HL-60/S4 (cell line): ENCODE measurements around the gene AGTRAP.

ENCODE experiments used
- in situ Hi-C: fragments of 300-500 bp; cut with MboI; formaldehyde crosslinking; loops from 2 replicates; pipeline ENCODE4 v1.14.3; 2022; ENCODE audit warnings: low sequenced_read_pairs

AGTRAP gene

GRCh38 chr1:11795238-11795890 is 59.4 kb downstream of the AGTRAP start:
- in situ Hi-C loops: no loop called here

- in situ Hi-C loops: no loop called here
Measured at GRCh38 chr1:11796036-11796828, 60.3 kb downstream of the AGTRAP start.

- in situ Hi-C loops: no loop called here
Measured at GRCh38 chr1:11797525-11798216, 61.7 kb downstream of the AGTRAP start.

- in situ Hi-C loops: no loop called here
Measured at GRCh38 chr1:11799099-11799498, 63.2 kb downstream of the AGTRAP start.

GRCh38 chr1:11799896-11800295 is 64.0 kb downstream of the AGTRAP start:
- in situ Hi-C loops: no loop called here

- in situ Hi-C loops: no loop called here
Measured at GRCh38 chr1:11800391-11800755, 64.4 kb downstream of the AGTRAP start.
